SU-DHL-6 (cell line): Measurements from ENCODE around the gene PPM1H.

Experiments
- EZH2phosphoT487 ChIP-seq: fragments of 200-600 bp; sonication (generic), shearing (Covaris generic); conservative IDR thresholded peaks from 2 replicates; pipeline ENCODE4 v1.6.1; 2018; ENCODE audit warnings: mild to moderate bottlenecking, antibody characterized with exemption, low read length, moderate library complexity, mixed read lengths
- TF ChIP-seq, protein P1 (sequence below): fragments of 200-600 bp; sonication (generic); IDR thresholded peaks from one replicate; pipeline ENCODE4 v1.5.1; 2017; ENCODE audit warnings: antibody characterized with exemption, mild to moderate bottlenecking, low read length, moderate library complexity; ENCODE audit not compliant: insufficient read depth, poor library complexity, severe bottlenecking

DNA sequence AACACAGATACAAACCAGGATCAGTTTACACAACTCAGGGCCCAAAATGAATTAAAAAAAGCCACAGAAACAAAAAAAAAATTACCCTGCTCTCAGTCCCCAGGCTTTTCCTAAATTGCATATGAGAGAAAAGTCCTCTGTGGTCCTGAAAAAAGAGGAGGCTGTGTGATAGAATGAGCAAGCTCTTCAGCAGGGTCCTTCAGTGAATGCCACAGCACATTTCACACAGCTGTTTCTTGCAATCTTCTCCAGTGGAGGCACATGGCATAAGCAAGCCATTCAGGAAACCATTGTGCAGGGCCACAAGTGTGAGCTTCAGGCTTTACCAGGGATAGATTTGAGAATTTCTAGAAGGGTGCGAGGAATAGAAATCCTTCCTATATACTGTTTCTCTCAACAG lies 168.5 kb downstream of the PPM1H start:
- TF ChIP-seq, protein P1, sequence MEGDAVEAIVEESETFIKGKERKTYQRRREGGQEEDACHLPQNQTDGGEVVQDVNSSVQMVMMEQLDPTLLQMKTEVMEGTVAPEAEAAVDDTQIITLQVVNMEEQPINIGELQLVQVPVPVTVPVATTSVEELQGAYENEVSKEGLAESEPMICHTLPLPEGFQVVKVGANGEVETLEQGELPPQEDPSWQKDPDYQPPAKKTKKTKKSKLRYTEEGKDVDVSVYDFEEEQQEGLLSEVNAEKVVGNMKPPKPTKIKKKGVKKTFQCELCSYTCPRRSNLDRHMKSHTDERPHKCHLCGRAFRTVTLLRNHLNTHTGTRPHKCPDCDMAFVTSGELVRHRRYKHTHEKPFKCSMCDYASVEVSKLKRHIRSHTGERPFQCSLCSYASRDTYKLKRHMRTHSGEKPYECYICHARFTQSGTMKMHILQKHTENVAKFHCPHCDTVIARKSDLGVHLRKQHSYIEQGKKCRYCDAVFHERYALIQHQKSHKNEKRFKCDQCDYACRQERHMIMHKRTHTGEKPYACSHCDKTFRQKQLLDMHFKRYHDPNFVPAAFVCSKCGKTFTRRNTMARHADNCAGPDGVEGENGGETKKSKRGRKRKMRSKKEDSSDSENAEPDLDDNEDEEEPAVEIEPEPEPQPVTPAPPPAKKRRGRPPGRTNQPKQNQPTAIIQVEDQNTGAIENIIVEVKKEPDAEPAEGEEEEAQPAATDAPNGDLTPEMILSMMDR: no peak
- no peak for TF ChIP-seq EZH2phosphoT487
